Measurements from ENCODE around the gene CCL16.
"Not testable (repeated sequence)": the region's sequence is repeated elsewhere in the genome, so short reads cannot be mapped to it uniquely, and the experiment has no call there.

Gene CCL16

GRCh38 chr17:35981246-35981645 is at the start of gene CCL16:
CCL16 (minus strand) TSS chr17:35981497; CDS start chr17:35981420, 77 bp downstream.
- DNase-seq: no peak

- no peak for DNase-seq
Observed at GRCh38 chr17:36030956-36031355, 49.7 kb upstream of the CCL16 start.

- no peak for DNase-seq
Observed at GRCh38 chr17:36027761-36028160, 46.5 kb upstream of the CCL16 start.

GRCh38 chr17:36024106-36024869 is 43.0 kb upstream of the CCL16 start:
- DNase-seq: no peak

- DNase-seq: no peak
Observed at GRCh38 chr17:36019423-36019822, 38.1 kb upstream of the CCL16 start.

GRCh38 chr17:36017799-36018198 is 36.5 kb upstream of the CCL16 start, which contains the start of gene CCL23:
CCL23 (minus strand) TSS chr17:36017972; CDS start chr17:36017897, 75 bp downstream.
- DNase-seq: no peak

- DNase-seq: no peak
Observed at GRCh38 chr17:36016555-36016954, 35.3 kb upstream of the CCL16 start.

- not testable (repeated sequence) for DNase-seq
Observed at GRCh38 chr17:36015895-36016294, 34.6 kb upstream of the CCL16 start.

GRCh38 chr17:36014946-36015345 is 33.6 kb upstream of the CCL16 start:
- DNase-seq: no peak

GRCh38 chr17:36011201-36011600 is 29.9 kb upstream of the CCL16 start:
- no peak for DNase-seq

GRCh38 chr17:36008998-36009665 is 27.8 kb upstream of the CCL16 start:
- peak; percentile 53 for DNase-seq

GRCh38 chr17:36004594-36005108 is 23.4 kb upstream of the CCL16 start:
- no peak for DNase-seq

GRCh38 chr17:36002631-36003030 is 21.3 kb upstream of the CCL16 start:
- DNase-seq: no peak

- peak; percentile 80 for DNase-seq
Observed at GRCh38 chr17:36001862-36002603, 20.7 kb upstream of the CCL16 start.

GRCh38 chr17:36001110-36001771 is 19.9 kb upstream of the CCL16 start, which contains the start of gene CCL15:
CCL15 (minus strand) TSS chr17:36001553; CDS start chr17:36001492, 61 bp downstream.
- DNase-seq: peak; percentile 32

- DNase-seq: no peak
Observed at GRCh38 chr17:36000732-36001109, 19.4 kb upstream of the CCL16 start.

- DNase-seq: no peak
Observed at GRCh38 chr17:35998756-35999155, 17.5 kb upstream of the CCL16 start.

GRCh38 chr17:35998018-35998545 is 16.8 kb upstream of the CCL16 start:
- DNase-seq: no peak

- not testable (repeated sequence) for DNase-seq
Observed at GRCh38 chr17:35995346-35995745, 14.0 kb upstream of the CCL16 start.

- no peak for DNase-seq
Observed at GRCh38 chr17:35991075-35991474, 9.8 kb upstream of the CCL16 start.

- no peak for DNase-seq
Observed at GRCh38 chr17:35988164-35988563, 6.9 kb upstream of the CCL16 start.

- no peak for DNase-seq
Observed at GRCh38 chr17:35986643-35987042, 5.3 kb upstream of the CCL16 start, which contains the start of gene CCL14. CCL14 (minus strand) TSS chr17:35986729; CDS start chr17:35986649, 80 bp downstream.

All from DMS53 (cell line).